ENCODE data around the gene TAF4B. TPM values are rescaled to one million over a fixed set of nuclear protein-coding genes. Genes with fewer than 3 reads are reported as not detected.

The TAF4B gene
- total and polyA plus RNA-seq, 2 of the 8 experiments (the other 6 are each of a cell fraction or from before 2014, with no cell fraction given) = 9.3 to 19.8 TPM

- Histone ChIP-seq H2BK20ac (ENCODE audit: low read length) (no peak overlapping the region), H2AK5ac (ENCODE audit: low read depth, low read length) (no peak overlapping the region), H4K20me1 (replicated peaks in 1 of 2; ENCODE audit: control insufficient read depth in 1 of 2, insufficient read depth in 2 of 2, low read length in 2 of 2) (no peaks in the 10 kb centered on the region), H3K18ac (ENCODE audit: extremely low read depth, low read length) (no peak overlapping the region), H3K23me2 (ENCODE audit: low read depth, low read length) (no peaks in the 10 kb centered on the region), H3K27ac (ENCODE audit: low read depth, low read length) (no peak overlapping the region; the same call in 1 of the 2 replicates), H3K9ac (replicated peaks in 1 of 4; ENCODE audit: extremely low read depth in 1 of 4, low read depth in 3 of 4, low read length in 3 of 4) (no peak overlapping the region), H3K4me3 (ENCODE audit: extremely low read depth in 1 of 4, insufficient read depth in 2 of 4, low read depth in 3 of 4, low read length in 4 of 4) (no peak overlapping the region), H4K8ac (ENCODE audit: extremely low read depth, insufficient read depth, low read length) (no peak overlapping the region), H3K79me2 (ENCODE audit: control insufficient read depth in 1 of 2, insufficient read depth in 2 of 2, low read length in 2 of 2) (no peaks in the 10 kb centered on the region), H2BK5ac (ENCODE audit: low read depth, low read length) (no peak overlapping the region), H3K23ac (ENCODE audit: insufficient read length) (no peak overlapping the region), H3K9me3 (ENCODE audit: insufficient read depth in 2 of 2, low read depth in 1 of 2, low read length in 1 of 2) (no peaks in the 10 kb centered on the region), H3K79me1 (ENCODE audit: low read depth, low read length) (no peaks in the 10 kb centered on the region), H2BK120ac (replicated peaks; ENCODE audit: low read depth, low read length) (no peak overlapping the region), H4K91ac (replicated peaks; ENCODE audit: insufficient read length, low read length) (no peak overlapping the region), H3K27me3 (replicated peaks in 1 of 4; ENCODE audit: control insufficient read depth in 3 of 4, extremely low read depth in 1 of 4, insufficient read depth in 3 of 4, low read length in 3 of 4) (no peaks in the 10 kb centered on the region), H2AFZ (ENCODE audit: low read length) (no peak overlapping the region), H4K5ac (ENCODE audit: insufficient read length, low read depth, low read length) (no peak overlapping the region), H3K36me3 (ENCODE audit: control insufficient read depth in 2 of 4, insufficient read depth in 4 of 4, low read length in 3 of 4) (no peaks in the 10 kb centered on the region), H2BK12ac (ENCODE audit: low read depth, low read length) (peak overlapping the region; percentile 23; the same call in 1 of the 2 replicates), H3K4me2 (ENCODE audit: insufficient read depth in 1 of 2, low read depth in 2 of 2, low read length in 2 of 2) (no peak overlapping the region), H3K4ac (replicated peaks; ENCODE audit: insufficient read length, low read depth, low read length) (no peak overlapping the region), H3K4me1 (replicated peaks in 1 of 4; ENCODE audit: control insufficient read depth in 3 of 4, insufficient read depth in 4 of 4, low read length in 3 of 4) (no peaks in the 10 kb centered on the region), H3K14ac (ENCODE audit: insufficient read length) (no peak overlapping the region), H3K56ac (replicated peaks; ENCODE audit: insufficient read length, low read depth, low read length) (no peak overlapping the region), H2BK15ac (ENCODE audit: low read length) (0 out of 2 replicates have a peak overlapping the region, but pooled peaks have one; percentile 29)
- POLR2A ChIA-PET (ENCODE audit: partially characterized antibody) = no interaction called here
- FAIRE-seq (no peak), DNase-seq (ENCODE audit: low read depth in 1 of 2, low spot score in 2 of 2) (no peak)
- WGBS, 2 experiments (ENCODE audit: extremely low coverage in 1 of 2, insufficient coverage in 1 of 2, insufficient read length in 1 of 2, insufficient replicate concordance in 2 of 2, low coverage in 1 of 2, low lambda C conversion rate in 2 of 2, missing lambda C conversion rate in 1 of 2) = 81% methylated on average over 6 of the region's 6 CpGs; no CpG with 5 or more reads in 1 of the 2 experiments
- no peak for TF ChIP-seq CTBP2 (IDR thresholded peaks at IDR 0.05; ENCODE audit: borderline replicate concordance, insufficient read depth, insufficient read length, low read length)
- TF ChIP-seq JUND (IDR thresholded peaks at IDR 0.05; ENCODE audit: low read length) = no peak
- TF ChIP-seq RNF2 (IDR thresholded peaks at IDR 0.05; ENCODE audit: borderline replicate concordance, low read depth, low read length, missing control alignments, poor library complexity, severe bottlenecking) = no peak
- TF ChIP-seq CBX5 (IDR thresholded peaks at IDR 0.05; ENCODE audit: low read depth, low read length) = no peak
- TF ChIP-seq SRF (IDR thresholded peaks at IDR 0.05; ENCODE audit: low read depth, low read length) = no peak
- no peak for TF ChIP-seq EP300 (IDR thresholded peaks at IDR 0.05; ENCODE audit: borderline replicate concordance in 1 of 2, low read depth in 2 of 2, low read length in 2 of 2)
- CTCF ChIA-PET (ENCODE audit: partially characterized antibody) = interaction anchor here (0.6 to 1.1 kb wide), 4 partner anchors 11 to 148 kb away, joined by 3 to 5 read pairs (median 3); no protein-coding TSS in a partner anchor
Observed at GRCh38 chr18:26421503-26421902, 195.3 kb downstream of the TAF4B start.
